K562 (cell line): Measurements from ENCODE around the gene SNRNP48. TPM values are rescaled to one million over a fixed set of nuclear protein-coding genes. Genes with fewer than 3 reads are reported as not detected.

ENCODE experiments used
- ATAC-seq: fragments of 200-7000 bp; cut with Tn5 transposase; 3 replicates; pipeline ENCODE4 v1.9.1; 2020; ENCODE audit warnings: moderate library complexity
- BruUV-seq: library from RNA; stranded (reverse); fragments of 400-500 nt; replicated peaks from 2 replicates; lab custom pipeline; 2021; lab: Mats Ljungman, UMichigan
- CTCF ChIA-PET: fragments of 300-600 bp; formaldehyde crosslinking; extraction: SDS; loops from one replicate; lab custom pipeline; 2021; ENCODE audit warnings: low intra/inter-chr PET ratio; lab: Yijun Ruan, JAX
- POLR2A ChIA-PET: fragments of 300-600, 350-650 bp; sonication (Branson Sonifier 250); formaldehyde crosslinking; extraction: SDS; loops from one replicate; lab custom pipeline; 2021; ENCODE audit warnings: antibody characterized with exemption, inconsistent platforms; lab: Yijun Ruan, JAX
- DNase-seq, 4 experiments: peaks; one replicate each; pipeline versions ENCODE4 v3.0.0 to v3.0.0-alpha.2; 2011 to 2018; ENCODE audit warnings: low spot score in 3 of 4, mixed read lengths in 3 of 4; ENCODE audit errors: extremely low read depth in 1 of 4
- FAIRE-seq: peaks from 2 replicates; lab custom pipeline; 2011; peaks lifted over from hg19 to GRCh38; lab: Jason Lieb, UNC
- H2AFZ ChIP-seq: 2 replicates; pipeline ENCODE4 v1.6.0; 2011; ENCODE audit warnings: low read depth, low read length, control low read depth, inconsistent platforms
- H3K27ac ChIP-seq: fragments of 200-600 bp; 3 replicates; pipeline ENCODE4 v1.8.0; 2011; ENCODE audit warnings: low read depth, mild to moderate bottlenecking, control low read depth, inconsistent platforms, low read length, moderate library complexity, mixed read lengths; ENCODE audit errors: extremely low read depth
- H3K27me3 ChIP-seq, 2 experiments: fragments of 300-600 bp in 1 of 2; 2 replicates in 1 of 2; 3 replicates in 1 of 2; pipeline versions ENCODE4 v1.6.0 to v1.8.0; 2011; ENCODE audit warnings: inconsistent platforms in 2 of 2, low read length in 2 of 2, mild to moderate bottlenecking in 1 of 2, mixed read lengths in 1 of 2, moderate library complexity in 1 of 2; ENCODE audit not compliant: control insufficient read depth in 2 of 2, insufficient read depth in 2 of 2
- H3K36me3 ChIP-seq: fragments of 300-600 bp; 3 replicates; pipeline ENCODE4 v1.8.0; 2011; ENCODE audit warnings: mild to moderate bottlenecking, low read length, inconsistent platforms; ENCODE audit not compliant: control insufficient read depth, insufficient read depth
- H3K4me1 ChIP-seq, 2 experiments: fragments of 200-600 bp in 1 of 2; replicated peaks in 1 of 2; 2 replicates in 1 of 2; 3 replicates in 1 of 2; pipeline versions ENCODE4 v1.5.1 to v1.8.0; 2011; ENCODE audit warnings: inconsistent platforms in 2 of 2, low read length in 2 of 2, mild to moderate bottlenecking in 1 of 2, mixed read lengths in 1 of 2, moderate library complexity in 1 of 2; ENCODE audit not compliant: control insufficient read depth in 2 of 2, insufficient read depth in 2 of 2
- H3K4me2 ChIP-seq: 2 replicates; pipeline ENCODE4 v1.6.1; 2011; ENCODE audit warnings: low read length, control low read depth, inconsistent platforms, mixed read lengths; ENCODE audit not compliant: insufficient read depth
- H3K4me3 ChIP-seq: fragments of 200-600 bp; sonication (generic), shearing (Covaris generic); 2 replicates; pipeline ENCODE4 v1.5.1; 2016; ENCODE audit warnings: control low read depth, inconsistent platforms
- H3K79me2 ChIP-seq: fragments of 200-600 bp; 3 replicates; pipeline ENCODE4 v1.8.0; 2011; ENCODE audit warnings: low read length, inconsistent platforms; ENCODE audit not compliant: control insufficient read depth, insufficient read depth
- H3K9ac ChIP-seq, 2 experiments: 2 replicates each; pipeline versions ENCODE4 v1.6.0 to v1.6.1; 2011; ENCODE audit warnings: low read depth in 2 of 2, low read length in 2 of 2, control low read depth in 1 of 2, inconsistent platforms in 1 of 2, mild to moderate bottlenecking in 1 of 2, mixed read lengths in 1 of 2; ENCODE audit not compliant: insufficient read depth in 1 of 2
- H3K9me1 ChIP-seq: one replicate; pipeline ENCODE4 v1.6.0; 2011; ENCODE audit warnings: inconsistent platforms, mild to moderate bottlenecking, low read length, moderate library complexity; ENCODE audit not compliant: control insufficient read depth, insufficient read depth
- H3K9me3 ChIP-seq: replicated peaks from 2 replicates; pipeline ENCODE4 v1.5.1; 2011; ENCODE audit warnings: low read depth, low read length, inconsistent platforms; ENCODE audit not compliant: control insufficient read depth, insufficient read depth
- H4K20me1 ChIP-seq: replicated peaks from 2 replicates; pipeline ENCODE4 v1.6.1; 2011; ENCODE audit warnings: low read length, inconsistent platforms, mixed read lengths; ENCODE audit not compliant: control insufficient read depth, insufficient read depth
- DIDO1 ChIP-seq: fragments of 450-650 bp; IDR thresholded peaks from 2 replicates; pipeline ENCODE4 v1.6.1; 2016; ENCODE audit warnings: low read depth, missing biosample characterization, missing genetic modification characterization
- ERF ChIP-seq: fragments of 450-650 bp; formaldehyde crosslinking; IDR thresholded peaks from 2 replicates; pipeline ENCODE4 v1.4.0; 2020; ENCODE audit warnings: mild to moderate bottlenecking, mixed read lengths
- HDAC1 ChIP-seq, 2 experiments: fragments of 450-650 bp; IDR thresholded peaks; 2 replicates each; pipeline ENCODE4 v1.6.1; 2016 to 2017; ENCODE audit warnings: inconsistent platforms in 1 of 2, mild to moderate bottlenecking in 1 of 2, moderate library complexity in 1 of 2
- KLF1 ChIP-seq: fragments of 450-650 bp; IDR thresholded peaks from 2 replicates; pipeline ENCODE4 v1.6.1; 2016; ENCODE audit warnings: missing genetic modification characterization, missing compliant biosample characterization
- MAFG ChIP-seq: fragments of 450-650 bp; conservative IDR thresholded peaks from 2 replicates; pipeline ENCODE4 v1.6.1; 2016; ENCODE audit warnings: missing genetic modification characterization, missing compliant biosample characterization
- MAFK ChIP-seq: IDR thresholded peaks from 2 replicates; pipeline ENCODE4 v1.6.1; 2011; ENCODE audit warnings: low read length, improper control_type of control experiment
- NFIC ChIP-seq: fragments of 450-650 bp; IDR thresholded peaks from 2 replicates; pipeline ENCODE4 v1.6.1; 2017; ENCODE audit warnings: mild to moderate bottlenecking, inconsistent platforms
- NR2C2 ChIP-seq, 2 experiments: fragments of 200-800 bp in 1 of 2; sonication (Bioruptor generic) in 1 of 2; sonication (generic) in 1 of 2; formaldehyde crosslinking in 1 of 2; IDR thresholded peaks; 2 replicates each; pipeline versions ENCODE4 v1.6.1 to v1.8.0; 2016 to 2022; ENCODE audit warnings: mild to moderate bottlenecking in 1 of 2, missing compliant biosample characterization in 1 of 2, missing genetic modification characterization in 1 of 2, missing genetic modification reagents in 1 of 2
- WGBS: fragments of 100-300 bp; shearing (Covaris generic); methylation state at CpG from one replicate; pipeline ENCODE4 v1.1.6; 2016; ENCODE audit warnings: low coverage, mixed read lengths; ENCODE audit not compliant: insufficient coverage; ENCODE audit errors: missing lambda C conversion rate; 5-methylcytosine and 5-hydroxymethylcytosine counted together
- in situ Hi-C: fragments of 300-500 bp; cut with MboI; formaldehyde crosslinking; loops from 4 replicates; pipeline ENCODE4 v1.15.0; 2018; ENCODE audit warnings: inconsistent platforms, mixed read lengths
- intact Hi-C: fragments of 100-400 bp; cut with micrococcal nuclease; formaldehyde crosslinking; loops from 2 replicates; pipeline ENCODE4 v1.14.2; 2022
- polyA plus RNA-seq, 8 experiments: library from polyadenylated mRNA; depleted of rRNA in 4 of 8; stranded (reverse) in 5 of 8; unstranded in 3 of 8; fragments of >200 nt; fragmentation: Nextera tagmentation in 2 of 8; fragmentation: Illumina TruSeq in 1 of 8; extraction: Ambion mirVana in 2 of 8; extraction: Trizol in 1 of 8; gene quantifications; 2 replicates each; pipeline versions ENCODE4 v1.2.1 to v1.2.3, GENCODE V29; 2011 to 2014; ENCODE audit warnings: inconsistent platforms in 1 of 8, missing spikeins in 1 of 8
- total RNA-seq, 7 experiments: library from RNA; depleted of rRNA in 6 of 7; stranded (reverse); fragments of >200 nt in 6 of 7; fragmentation: Illumina TruSeq in 2 of 7; extraction: Trizol in 2 of 7; gene quantifications; 2 replicates each; pipeline versions ENCODE4 v1.2.1 to v1.2.3, GENCODE V29; 2011 to 2021; ENCODE audit warnings: low replicate concordance in 1 of 7
- TF ChIP-seq, protein P1 (sequence below): conservative IDR thresholded peaks from 2 replicates; pipeline ENCODE4 v1.6.1; 2011; ENCODE audit warnings: low read depth, mild to moderate bottlenecking, low read length; ENCODE audit not compliant: control insufficient read depth
- TF ChIP-seq, protein P2 (sequence below): sonication (generic); IDR thresholded peaks from 2 replicates; pipeline ENCODE4 v1.6.1; 2016

SNRNP48 gene
- total and polyA plus RNA-seq, 9 of the 15 experiments (the other 6 are each of a cell fraction or from before 2014, with no cell fraction given), result 6.2 to 32.9 (median 18.6) TPM

- peak in 1 of 2 experiments; percentile 51; a peak in 1 of 4 replicates for TF ChIP-seq HDAC1 (IDR thresholded peaks at IDR 0.05)
- peak; percentile 24; the same call in 1 of the 2 replicates for TF ChIP-seq MAFK
- TF ChIP-seq DIDO1 (tag), result no peak
- TF ChIP-seq, protein P1, sequence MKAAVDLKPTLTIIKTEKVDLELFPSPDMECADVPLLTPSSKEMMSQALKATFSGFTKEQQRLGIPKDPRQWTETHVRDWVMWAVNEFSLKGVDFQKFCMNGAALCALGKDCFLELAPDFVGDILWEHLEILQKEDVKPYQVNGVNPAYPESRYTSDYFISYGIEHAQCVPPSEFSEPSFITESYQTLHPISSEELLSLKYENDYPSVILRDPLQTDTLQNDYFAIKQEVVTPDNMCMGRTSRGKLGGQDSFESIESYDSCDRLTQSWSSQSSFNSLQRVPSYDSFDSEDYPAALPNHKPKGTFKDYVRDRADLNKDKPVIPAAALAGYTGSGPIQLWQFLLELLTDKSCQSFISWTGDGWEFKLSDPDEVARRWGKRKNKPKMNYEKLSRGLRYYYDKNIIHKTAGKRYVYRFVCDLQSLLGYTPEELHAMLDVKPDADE, result peak; percentile 40; the same call in 1 of the 2 replicates
- TF ChIP-seq KLF1 (tag), result no peak
- TF ChIP-seq NFIC, result peak; percentile 74
- TF ChIP-seq NR2C2 (CRISPR knock-in tag; IDR thresholded peaks at IDR 0.05), result no peak
- TF ChIP-seq NR2C2 (tag; IDR thresholded peaks at IDR 0.05), result no peak
- 0 out of 2 replicates have a peak, but pooled peaks have one; percentile 18 for TF ChIP-seq MAFG (tag)
Observed at GRCh38 chr6:7590918-7591302, 912 bp downstream of the SNRNP48 start (continued).

- Histone ChIP-seq H3K9ac (peak overlapping the region in 1 of 2 experiments; percentile 81; a peak in 1 of 4 replicates), H2AFZ (no peak overlapping the region), H3K4me1 (peaks cover 8 to 10% of the 10 kb centered on the region in 2 experiments; a peak in 4 of 5 replicates), H3K36me3 (peaks cover 45% of the 10 kb centered on the region), H3K9me1 (no peaks in the 10 kb centered on the region), H3K27ac (no peak overlapping the region), H3K4me3 (no peak overlapping the region; the same call in 1 of the 2 replicates), H3K27me3 (no peaks in the 10 kb centered on the region), H3K79me2 (peaks cover 35% of the 10 kb centered on the region), H3K4me2 (peak overlapping the region; percentile 45), H4K20me1 (peaks cover 13% of the 10 kb centered on the region), H3K9me3 (no peaks in the 10 kb centered on the region)
- POLR2A ChIA-PET, result interaction anchor here (1.2 kb wide), 1 partner anchor 8 kb away, joined by 4 read pairs; no protein-coding TSS in a partner anchor
- intact Hi-C loops (loop anchor here (5.0 to 10.0 kb wide), 2 partner anchors 204 to 907 kb away; partner anchors contain the start of genes CAGE1 and RIOK1), in situ Hi-C loops (no loop called here)
- BruUV-seq, result no TSS peak
- CTCF ChIA-PET, result no interaction called here
- DNase-seq (no peak), FAIRE-seq (no peak), ATAC-seq (no peak)
- WGBS, result 95% methylated on average over 5 of the region's 5 CpGs
- TF ChIP-seq ERF (CRISPR knock-in tag), result no peak
- TF ChIP-seq, protein P2, sequence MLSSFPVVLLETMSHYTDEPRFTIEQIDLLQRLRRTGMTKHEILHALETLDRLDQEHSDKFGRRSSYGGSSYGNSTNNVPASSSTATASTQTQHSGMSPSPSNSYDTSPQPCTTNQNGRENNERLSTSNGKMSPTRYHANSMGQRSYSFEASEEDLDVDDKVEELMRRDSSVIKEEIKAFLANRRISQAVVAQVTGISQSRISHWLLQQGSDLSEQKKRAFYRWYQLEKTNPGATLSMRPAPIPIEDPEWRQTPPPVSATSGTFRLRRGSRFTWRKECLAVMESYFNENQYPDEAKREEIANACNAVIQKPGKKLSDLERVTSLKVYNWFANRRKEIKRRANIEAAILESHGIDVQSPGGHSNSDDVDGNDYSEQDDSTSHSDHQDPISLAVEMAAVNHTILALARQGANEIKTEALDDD, result peak; percentile 94
Observed at GRCh38 chr6:7591770-7592169, 1.8 kb downstream of the SNRNP48 start.
